Activated T-cell treated with anti-CD3 and anti-CD28 coated beads for 48 hours (primary cell): Measurements from ENCODE around the gene SMKR1.
A peak's percentile ranks its signal among the peaks of the same experiment; 100 is the strongest.
"Not testable (repeated sequence)": the region's sequence is repeated elsewhere in the genome, so short reads cannot be mapped to it uniquely, and the experiment has no call there.

Source experiments
- DNase-seq: peaks from one replicate; pipeline ENCODE4 v3.0.0-alpha.2; 2020; ENCODE audit warnings: low read depth

SMKR1 gene

GRCh38 chr7:129482781-129483180 lies 19.6 kb upstream of the SMKR1 start:
- no peak for DNase-seq

GRCh38 chr7:129489491-129489890 lies 12.8 kb upstream of the SMKR1 start:
- no peak for DNase-seq

GRCh38 chr7:129492391-129492790 lies 9.9 kb upstream of the SMKR1 start:
- no peak for DNase-seq

- DNase-seq: no peak
Measured at GRCh38 chr7:129493555-129493954, 8.8 kb upstream of the SMKR1 start.

GRCh38 chr7:129494041-129494440 lies 8.3 kb upstream of the SMKR1 start:
- no peak for DNase-seq

- no peak for DNase-seq
Measured at GRCh38 chr7:129495987-129496386, 6.3 kb upstream of the SMKR1 start.

GRCh38 chr7:129496653-129497052 lies 5.7 kb upstream of the SMKR1 start:
- no peak for DNase-seq

GRCh38 chr7:129497156-129497555 lies 5.2 kb upstream of the SMKR1 start:
- DNase-seq: no peak

GRCh38 chr7:129498021-129498420 lies 4.3 kb upstream of the SMKR1 start:
- DNase-seq: no peak

GRCh38 chr7:129499999-129500398 lies 2.3 kb upstream of the SMKR1 start:
- DNase-seq: no peak

GRCh38 chr7:129502708-129503685 lies 666 bp downstream of the SMKR1 start:
- peak; percentile 10 for DNase-seq

- DNase-seq: no peak
Measured at GRCh38 chr7:129503725-129504124, 1.4 kb downstream of the SMKR1 start.

GRCh38 chr7:129512192-129512591 lies 9.9 kb downstream of the SMKR1 start:
- no peak for DNase-seq

GRCh38 chr7:129513546-129513945 lies 11.2 kb downstream of the SMKR1 start:
- DNase-seq: no peak

GRCh38 chr7:129514683-129515082 lies 12.4 kb downstream of the SMKR1 start:
- no peak for DNase-seq

GRCh38 chr7:129515381-129515780 lies 13.1 kb downstream of the SMKR1 start:
- DNase-seq: no peak

GRCh38 chr7:129517931-129518330 lies 15.6 kb downstream of the SMKR1 start:
- no peak for DNase-seq

- DNase-seq: no peak
Measured at GRCh38 chr7:129519464-129519863, 17.1 kb downstream of the SMKR1 start.

- no peak for DNase-seq
Measured at GRCh38 chr7:129522088-129522970, 20.0 kb downstream of the SMKR1 start.

GRCh38 chr7:129522971-129523340 lies 20.6 kb downstream of the SMKR1 start:
- DNase-seq: no peak

GRCh38 chr7:129523924-129524323 lies 21.6 kb downstream of the SMKR1 start:
- DNase-seq: no peak

GRCh38 chr7:129524405-129524804 lies 22.1 kb downstream of the SMKR1 start:
- not testable (repeated sequence) for DNase-seq
